ENCODE results near the gene GATAD2A. TPM values are rescaled to one million over a fixed set of nuclear protein-coding genes. Genes with fewer than 3 reads are reported as not detected.

Gene GATAD2A
- polyA plus RNA-seq, 1 donor (not counting 4 experiments of a cell fraction or from before 2014, with no cell fraction given) = 28.4 TPM

GRCh38 chr19:19459707-19460251 is 54.3 kb downstream of the GATAD2A start:
- Histone ChIP-seq H3K9me3 (ENCODE audit: control insufficient read depth, low read depth, low read length) (no peaks in the 10 kb centered on the region), H3K27ac (ENCODE audit: control insufficient read depth, insufficient read depth, low read length) (peak overlapping the region; percentile 22), H3K36me3 (ENCODE audit: control insufficient read depth in 2 of 2, extremely low read depth in 1 of 2, insufficient read depth in 2 of 2, low read length in 2 of 2) (peaks cover 8 to 12% of the 10 kb centered on the region in 2 experiments), H3K79me2 (ENCODE audit: control insufficient read depth, insufficient read depth, low read length) (peaks cover 91% of the 10 kb centered on the region), H3K4me3 (ENCODE audit: control insufficient read depth in 2 of 3, extremely low read depth in 1 of 3, insufficient read depth in 2 of 3, low read depth in 1 of 3, low read length in 3 of 3) (no peak overlapping the region), H3K27me3 (ENCODE audit: control insufficient read depth, extremely low read depth, insufficient read depth, low read length) (no peaks in the 10 kb centered on the region), H4K20me1 (ENCODE audit: control insufficient read depth, extremely low read depth, insufficient read depth, low read length) (peaks cover 37% of the 10 kb centered on the region), H2AFZ (ENCODE audit: control insufficient read depth, low read length) (no peak overlapping the region), H3K9ac (ENCODE audit: control insufficient read depth, extremely low read depth, insufficient read depth, low read length) (no peak overlapping the region), H3K9me1 (ENCODE audit: control insufficient read depth, extremely low read depth, insufficient read depth, low read length) (peaks cover 16% of the 10 kb centered on the region), H3K4me2 (ENCODE audit: control insufficient read depth, extremely low read depth, insufficient read depth, low read depth, low read length) (peak overlapping the region; percentile 15), H3K4me1 (ENCODE audit: control insufficient read depth, extremely low read depth, insufficient read depth, low read length) (peaks cover 62% of the 10 kb centered on the region)
- no peak for DNase-seq (ENCODE audit: low read depth, low spot score)
- dilution Hi-C loops (cut with MboI; ENCODE audit: extremely low pct_ligation_motif_present, low sequenced_read_pairs) = no loop called here
- peak; percentile 73 for FAIRE-seq
- no peak for TF ChIP-seq EZH2 (IDR thresholded peaks at IDR 0.05; ENCODE audit: low read length)
- TF ChIP-seq CTCF (optimal IDR thresholded peaks at IDR 0.05 in 1 of 3, IDR thresholded peaks at IDR 0.05 in 1 of 3, conservative IDR thresholded peaks at IDR 0.05 in 1 of 3; ENCODE audit: extremely low read depth in 1 of 3, insufficient read depth in 2 of 3, low read length in 3 of 3) = no peak

GRCh38 chr19:19460258-19460731 is 54.8 kb downstream of the GATAD2A start:
- H2AFZ ChIP-seq (ENCODE audit: control insufficient read depth, low read length) = no peak overlapping the region
- TF ChIP-seq EZH2 (IDR thresholded peaks at IDR 0.05; ENCODE audit: low read length) = no peak
- no peak for TF ChIP-seq CTCF (optimal IDR thresholded peaks at IDR 0.05 in 1 of 3, IDR thresholded peaks at IDR 0.05 in 1 of 3, conservative IDR thresholded peaks at IDR 0.05 in 1 of 3; ENCODE audit: extremely low read depth in 1 of 3, insufficient read depth in 2 of 3, low read length in 3 of 3)
- H3K4me2 ChIP-seq (ENCODE audit: control insufficient read depth, extremely low read depth, insufficient read depth, low read depth, low read length) = peak overlapping the region; percentile 15
- H3K9me3 ChIP-seq (ENCODE audit: control insufficient read depth, low read depth, low read length) = no peaks in the 10 kb centered on the region
- H3K9ac ChIP-seq (ENCODE audit: control insufficient read depth, extremely low read depth, insufficient read depth, low read length) = no peak overlapping the region
- no peak for FAIRE-seq
- peaks cover 18% of the 10 kb centered on the region for H3K9me1 ChIP-seq (ENCODE audit: control insufficient read depth, extremely low read depth, insufficient read depth, low read length)
- DNase-seq (ENCODE audit: low read depth, low spot score) = no peak
- dilution Hi-C loops (cut with MboI; ENCODE audit: extremely low pct_ligation_motif_present, low sequenced_read_pairs) = no loop called here
- H3K79me2 ChIP-seq (ENCODE audit: control insufficient read depth, insufficient read depth, low read length) = peaks cover 92% of the 10 kb centered on the region
- H3K4me1 ChIP-seq (ENCODE audit: control insufficient read depth, extremely low read depth, insufficient read depth, low read length) = peaks cover 63% of the 10 kb centered on the region
- peaks cover 37% of the 10 kb centered on the region for H4K20me1 ChIP-seq (ENCODE audit: control insufficient read depth, extremely low read depth, insufficient read depth, low read length)
- no peak overlapping the region for H3K4me3 ChIP-seq (ENCODE audit: control insufficient read depth in 2 of 3, extremely low read depth in 1 of 3, insufficient read depth in 2 of 3, low read depth in 1 of 3, low read length in 3 of 3)
- H3K27ac ChIP-seq (ENCODE audit: control insufficient read depth, insufficient read depth, low read length) = peak overlapping the region; percentile 3
- no peaks in the 10 kb centered on the region for H3K27me3 ChIP-seq (ENCODE audit: control insufficient read depth, extremely low read depth, insufficient read depth, low read length)
- H3K36me3 ChIP-seq (ENCODE audit: control insufficient read depth in 2 of 2, extremely low read depth in 1 of 2, insufficient read depth in 2 of 2, low read length in 2 of 2) = peaks cover 8 to 17% of the 10 kb centered on the region in 2 experiments
